ENCODE data around the gene SLC17A9.

- TF ChIP-seq POLR2AphosphoS5 (IDR thresholded peaks at IDR 0.05), result no peak
- no peak for TF ChIP-seq POLR2A (IDR thresholded peaks at IDR 0.05)
- no peak for TF ChIP-seq CTCF (IDR thresholded peaks at IDR 0.05)
Measured at GRCh38 chr20:63007360-63007645, 54.8 kb downstream of the SLC17A9 start.
